ENCODE results near the gene SH3YL1.

SH3YL1 gene

DNA sequence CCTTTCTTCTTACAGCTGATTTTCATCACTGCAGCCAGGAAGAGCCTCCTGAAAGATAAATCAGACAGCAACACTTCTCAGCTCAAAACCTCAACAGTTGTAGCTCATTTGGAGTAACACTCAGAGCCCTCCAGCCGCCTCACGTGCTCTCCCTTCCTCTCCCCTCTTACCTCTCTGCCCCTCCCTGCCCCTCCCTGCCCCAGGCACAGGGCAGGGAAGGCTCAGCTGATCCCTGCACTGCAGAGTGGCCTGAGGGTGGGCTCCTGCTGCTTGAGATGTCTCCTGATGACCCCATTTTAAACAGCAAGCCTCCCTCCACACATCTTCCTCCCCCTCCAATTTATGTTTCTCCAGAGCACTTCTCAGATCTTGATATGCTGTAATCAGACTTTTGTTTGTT lies 54.4 kb downstream of the SH3YL1 start:
- TF ChIP-seq, protein P1, sequence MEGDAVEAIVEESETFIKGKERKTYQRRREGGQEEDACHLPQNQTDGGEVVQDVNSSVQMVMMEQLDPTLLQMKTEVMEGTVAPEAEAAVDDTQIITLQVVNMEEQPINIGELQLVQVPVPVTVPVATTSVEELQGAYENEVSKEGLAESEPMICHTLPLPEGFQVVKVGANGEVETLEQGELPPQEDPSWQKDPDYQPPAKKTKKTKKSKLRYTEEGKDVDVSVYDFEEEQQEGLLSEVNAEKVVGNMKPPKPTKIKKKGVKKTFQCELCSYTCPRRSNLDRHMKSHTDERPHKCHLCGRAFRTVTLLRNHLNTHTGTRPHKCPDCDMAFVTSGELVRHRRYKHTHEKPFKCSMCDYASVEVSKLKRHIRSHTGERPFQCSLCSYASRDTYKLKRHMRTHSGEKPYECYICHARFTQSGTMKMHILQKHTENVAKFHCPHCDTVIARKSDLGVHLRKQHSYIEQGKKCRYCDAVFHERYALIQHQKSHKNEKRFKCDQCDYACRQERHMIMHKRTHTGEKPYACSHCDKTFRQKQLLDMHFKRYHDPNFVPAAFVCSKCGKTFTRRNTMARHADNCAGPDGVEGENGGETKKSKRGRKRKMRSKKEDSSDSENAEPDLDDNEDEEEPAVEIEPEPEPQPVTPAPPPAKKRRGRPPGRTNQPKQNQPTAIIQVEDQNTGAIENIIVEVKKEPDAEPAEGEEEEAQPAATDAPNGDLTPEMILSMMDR (IDR thresholded peaks at IDR 0.05; ENCODE audit: low read depth, low read length, missing control alignments), result no peak
- DNase-seq (ENCODE audit: extremely low read depth, low read depth), result no peak
- H3K4me3 ChIP-seq (replicated peaks; ENCODE audit: low read depth, low read length), result no peak overlapping the region

DNA sequence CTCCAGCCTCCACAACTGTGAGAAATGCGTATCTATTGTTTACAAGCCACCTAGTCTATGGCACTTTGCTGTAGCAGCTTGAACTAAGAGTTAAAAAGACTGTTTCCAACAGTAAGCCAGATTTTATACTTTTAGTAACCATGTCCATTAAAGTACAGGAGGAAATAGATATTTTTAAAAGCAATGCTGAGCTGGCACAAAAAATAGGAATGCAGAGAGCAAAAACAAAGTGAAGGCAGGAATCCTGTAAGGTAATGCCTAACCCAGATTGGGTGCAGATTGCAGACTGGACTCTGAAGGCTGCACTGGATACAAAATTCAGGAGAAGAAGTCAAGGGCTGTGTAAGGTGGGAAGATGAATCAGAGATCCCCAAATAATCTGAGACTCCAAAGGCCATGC lies 55.5 kb downstream of the SH3YL1 start:
- no peak overlapping the region for H3K4me3 ChIP-seq (replicated peaks; ENCODE audit: low read depth, low read length)
- TF ChIP-seq, protein P1 (IDR thresholded peaks at IDR 0.05; ENCODE audit: low read depth, low read length, missing control alignments), result no peak
- DNase-seq (ENCODE audit: extremely low read depth, low read depth), result no peak

DNA sequence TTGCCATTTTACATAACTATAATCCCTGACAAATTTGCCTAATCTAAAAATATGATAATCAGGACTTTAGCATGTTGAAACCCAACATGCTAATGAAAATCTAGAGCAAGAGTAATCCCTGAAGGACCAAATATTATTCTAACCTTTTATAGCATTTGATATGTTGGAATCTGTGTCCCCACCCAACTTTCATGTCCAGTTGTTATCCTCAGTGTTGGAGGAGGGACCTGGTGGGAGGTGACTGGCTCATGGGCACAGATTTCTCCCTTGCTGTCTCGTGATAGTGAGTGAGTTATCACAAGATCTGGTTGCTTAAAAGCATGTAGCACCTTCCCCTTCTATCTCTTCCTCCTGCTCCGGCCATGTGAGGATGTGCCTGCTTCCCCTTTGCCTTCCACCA lies 59.8 kb downstream of the SH3YL1 start:
- H3K4me3 ChIP-seq (replicated peaks; ENCODE audit: low read depth, low read length), result no peak overlapping the region
- TF ChIP-seq, protein P1 (IDR thresholded peaks at IDR 0.05; ENCODE audit: low read depth, low read length, missing control alignments), result no peak
- DNase-seq (ENCODE audit: extremely low read depth, low read depth), result no peak

DNA sequence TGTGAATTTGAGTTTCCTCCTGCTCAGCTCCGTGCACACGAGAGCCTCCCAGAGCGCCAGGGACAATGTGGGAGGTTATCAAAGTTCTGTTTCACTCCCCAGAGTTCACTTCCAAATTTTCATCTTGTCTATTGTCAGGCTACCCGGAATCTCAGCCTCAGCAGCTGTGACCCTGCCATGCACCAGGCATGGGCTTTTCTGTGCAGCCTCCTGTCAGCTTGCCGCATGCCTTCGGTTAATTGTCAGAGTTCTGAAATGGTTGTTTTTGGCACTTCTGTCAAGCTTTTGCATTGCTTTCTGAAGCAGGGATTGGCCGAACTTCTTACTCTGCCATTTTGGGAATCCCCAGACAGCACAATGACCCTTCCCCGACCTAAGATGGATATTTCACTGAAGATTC lies 60.4 kb downstream of the SH3YL1 start:
- TF ChIP-seq, protein P1 (IDR thresholded peaks at IDR 0.05; ENCODE audit: low read depth, low read length, missing control alignments), result no peak
- no peak overlapping the region for H3K4me3 ChIP-seq (replicated peaks; ENCODE audit: low read depth, low read length)
- no peak for DNase-seq (ENCODE audit: extremely low read depth, low read depth)

DNA sequence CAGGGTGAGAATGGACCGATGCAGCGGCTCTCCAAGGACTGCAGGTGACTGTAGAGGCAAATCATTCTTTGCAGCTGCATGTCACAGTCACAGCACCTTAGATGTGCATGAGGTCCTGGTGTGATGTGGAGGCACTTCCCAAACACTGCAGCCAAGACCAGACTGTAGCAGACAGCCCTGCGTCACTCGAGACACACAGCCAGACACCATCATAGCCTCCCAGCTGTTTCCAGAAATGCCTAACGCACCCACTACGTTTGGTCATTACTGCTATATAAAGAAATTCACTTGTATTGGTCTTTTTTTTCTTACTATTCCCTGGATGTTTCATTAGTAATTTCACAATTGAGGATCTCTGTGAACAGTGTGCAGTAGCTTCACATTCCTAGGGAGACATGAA lies 60.9 kb downstream of the SH3YL1 start:
- H3K4me3 ChIP-seq (replicated peaks; ENCODE audit: low read depth, low read length), result no peak overlapping the region
- TF ChIP-seq, protein P1 (IDR thresholded peaks at IDR 0.05; ENCODE audit: low read depth, low read length, missing control alignments), result no peak
- DNase-seq (ENCODE audit: extremely low read depth, low read depth), result no peak

DNA sequence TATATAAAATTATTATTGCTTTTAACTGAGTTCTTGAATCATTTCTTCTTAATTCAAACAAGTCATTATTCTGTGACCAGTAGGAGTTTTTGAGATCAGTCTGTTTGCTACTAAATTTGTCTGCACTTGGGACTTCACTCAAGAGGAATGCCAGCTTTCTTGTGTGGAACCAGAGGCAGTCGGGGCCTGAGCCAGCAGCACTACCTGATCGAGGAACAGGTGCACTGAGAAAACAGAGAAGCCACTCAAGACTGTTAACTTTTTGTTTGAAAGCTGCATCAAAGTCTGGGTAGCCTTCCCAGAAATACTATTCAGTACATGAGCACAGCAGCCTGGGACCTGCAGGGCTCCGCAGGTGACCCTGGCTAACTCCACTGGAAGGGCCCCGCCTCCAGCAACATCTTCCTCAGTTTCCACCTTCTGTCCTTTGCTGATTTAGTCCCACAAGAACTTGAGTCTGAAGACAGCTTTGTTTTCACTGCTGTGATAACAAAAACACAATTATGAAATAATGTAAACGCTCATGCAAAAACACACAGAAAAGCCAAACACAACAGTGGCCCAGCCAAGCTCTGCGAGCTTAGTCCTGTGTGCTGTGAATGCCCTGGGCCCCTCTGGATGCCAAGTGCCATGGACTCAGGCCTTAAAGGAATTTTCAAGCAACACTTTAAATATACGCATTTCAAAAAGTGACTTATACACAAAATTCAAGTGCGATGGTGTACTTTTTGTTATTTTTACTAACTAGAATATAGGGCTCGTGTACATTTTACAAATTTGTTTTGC lies 62.0 kb downstream of the SH3YL1 start:
- no peak overlapping the region for H3K4me3 ChIP-seq (replicated peaks; ENCODE audit: low read depth, low read length)
- TF ChIP-seq, protein P1 (IDR thresholded peaks at IDR 0.05; ENCODE audit: low read depth, low read length, missing control alignments), result no peak
- no peak for DNase-seq (ENCODE audit: extremely low read depth, low read depth)
